Common myeloid progenitor, CD34-positive (primary cell): Measurements from ENCODE around the gene SPATA20.
A peak's percentile ranks its signal among the peaks of the same experiment; 100 is the strongest.

ENCODE experiments used
- CTCF ChIA-PET: fragments of 350-600 bp; sonication (Branson Sonifier 250); formaldehyde crosslinking; loops from one replicate; lab custom pipeline; 2021; ENCODE audit warnings: antibody characterized with exemption; lab: Charles Lee
- POLR2A ChIA-PET: fragments of 350-600 bp; sonication (Branson Sonifier 250); formaldehyde crosslinking; loops from one replicate; lab custom pipeline; 2021; ENCODE audit warnings: antibody characterized with exemption; lab: Charles Lee
- DNase-seq, 3 donors: peaks; one replicate each; pipeline versions ENCODE4 v3.0.0 to v3.0.0-alpha.2; 2013
- H3K27ac ChIP-seq, 2 experiments: 1 replicate in 1 of 2; 2 replicates in 1 of 2; pipeline ENCODE4 v1.7.0; 2013; ENCODE audit warnings: inconsistent platforms in 2 of 2, low read length in 2 of 2, mild to moderate bottlenecking in 2 of 2, low read depth in 1 of 2, moderate library complexity in 1 of 2; ENCODE audit not compliant: severe bottlenecking in 2 of 2, insufficient read depth in 1 of 2, poor library complexity in 1 of 2
- H3K27me3 ChIP-seq, 5 experiments: replicated peaks in 2 of 5; 1 replicate in 3 of 5; 2 replicates in 2 of 5; pipeline versions ENCODE4 v1.6.1 to v1.7.0; 2013; ENCODE audit warnings: low read length in 4 of 5, mild to moderate bottlenecking in 2 of 5, moderate library complexity in 2 of 5, inconsistent platforms in 1 of 5; ENCODE audit not compliant: insufficient read depth in 5 of 5, control insufficient read depth in 4 of 5
- H3K36me3 ChIP-seq, 4 experiments: 1 replicate in 2 of 4; 2 replicates in 2 of 4; pipeline versions ENCODE4 v1.6.1 to v1.7.0; 2013; ENCODE audit warnings: low read length in 3 of 4, control low read depth in 1 of 4, mild to moderate bottlenecking in 1 of 4; ENCODE audit not compliant: control insufficient read depth in 4 of 4, insufficient read depth in 4 of 4
- H3K4me1 ChIP-seq, 4 experiments: 1 replicate in 3 of 4; 2 replicates in 1 of 4; pipeline versions ENCODE4 v1.6.1 to v1.7.1; 2013; ENCODE audit warnings: low read length in 3 of 4, mild to moderate bottlenecking in 3 of 4, control low read depth in 1 of 4, inconsistent platforms in 1 of 4, moderate library complexity in 1 of 4; ENCODE audit not compliant: control insufficient read depth in 4 of 4, insufficient read depth in 4 of 4; ENCODE audit errors: control extremely low read depth in 1 of 4
- H3K4me3 ChIP-seq, 7 experiments: 1 replicate in 4 of 7; 2 replicates in 3 of 7; pipeline versions ENCODE4 v1.5.1 to v1.7.0; 2013; ENCODE audit warnings: mild to moderate bottlenecking in 7 of 7, low read length in 6 of 7, moderate library complexity in 6 of 7, inconsistent platforms in 2 of 7, low read depth in 2 of 7, control low read depth in 1 of 7; ENCODE audit not compliant: insufficient read depth in 4 of 7, control insufficient read depth in 1 of 7; ENCODE audit errors: extremely low read depth in 1 of 7
- H3K9me3 ChIP-seq, 5 experiments: 1 replicate in 4 of 5; 2 replicates in 1 of 5; pipeline versions ENCODE4 v1.6.1 to v1.7.1; 2013; ENCODE audit warnings: low read length in 4 of 5, mild to moderate bottlenecking in 2 of 5, inconsistent platforms in 1 of 5, low read depth in 1 of 5, moderate library complexity in 1 of 5; ENCODE audit not compliant: control insufficient read depth in 4 of 5, insufficient read depth in 2 of 5; ENCODE audit errors: control extremely low read depth in 1 of 5
- WGBS: methylation state at CpG from one replicate; pipeline ENCODE4 v1.1.5; 2013; ENCODE audit not compliant: insufficient coverage; 5-methylcytosine and 5-hydroxymethylcytosine counted together

The SPATA20 gene

GRCh38 chr17:50542795-50543774, 3.9 kb upstream of the SPATA20 start:
- no peaks in the 10 kb centered on the region for H3K9me3 ChIP-seq
- POLR2A ChIA-PET = interaction anchor here (0.6 kb wide), 1 partner anchor 71 kb away, joined by 3 read pairs; no protein-coding TSS in a partner anchor
- CTCF ChIA-PET = interaction anchor here (0.9 to 16.6 kb wide), 9 partner anchors 8 to 299 kb away, joined by 3 to 325 read pairs (median 5); partner anchors contain the start of gene EPN3
- H3K4me3 ChIP-seq = peak overlapping the region in 3 of 7 experiments; percentile 73 to 84 (median 80)
- peaks cover 0 to 6% (median 0%) of the 10 kb centered on the region in 5 experiments for H3K27me3 ChIP-seq
- H3K27ac ChIP-seq = no peak overlapping the region
- H3K4me1 ChIP-seq = peaks cover 0 to 24% (median 16%) of the 10 kb centered on the region in 4 experiments
- 95% methylated on average over 11 of the region's 16 CpGs for WGBS
- DNase-seq = no peak
- H3K36me3 ChIP-seq = no peaks in the 10 kb centered on the region

GRCh38 chr17:50544516-50544915, 2.5 kb upstream of the SPATA20 start:
- ChIA-PET CTCF (interaction anchor here (0.5 to 16.6 kb wide), 7 partner anchors 9 to 136 kb away, joined by 3 to 325 read pairs (median 3); no protein-coding TSS in a partner anchor), POLR2A (no interaction called here)
- Histone ChIP-seq H3K36me3 (peaks cover 0 to 4% (median under 1%) of the 10 kb centered on the region in 4 experiments), H3K27ac (no peak overlapping the region), H3K4me3 (no peak overlapping the region), H3K27me3 (peaks cover 0 to 6% (median 0%) of the 10 kb centered on the region in 5 experiments), H3K4me1 (peaks cover 0 to 24% (median 16%) of the 10 kb centered on the region in 4 experiments), H3K9me3 (no peaks in the 10 kb centered on the region)
- 51% methylated on average over 7 of the region's 7 CpGs for WGBS
- DNase-seq = no peak

GRCh38 chr17:50545311-50545710, 1.7 kb upstream of the SPATA20 start:
- Histone ChIP-seq H3K9me3 (no peaks in the 10 kb centered on the region), H3K36me3 (peaks cover 0 to 9% (median 6%) of the 10 kb centered on the region in 4 experiments), H3K4me3 (no peak overlapping the region), H3K27me3 (peaks cover 0 to 6% (median 0%) of the 10 kb centered on the region in 5 experiments), H3K27ac (no peak overlapping the region), H3K4me1 (peaks cover 0 to 24% (median 16%) of the 10 kb centered on the region in 4 experiments)
- WGBS = 66% methylated on average over 8 of the region's 8 CpGs
- no peak for DNase-seq
- CTCF ChIA-PET = interaction anchor here (0.9 to 16.6 kb wide), 6 partner anchors 9 to 137 kb away, joined by 3 to 325 read pairs (median 3); no protein-coding TSS in a partner anchor
- POLR2A ChIA-PET = interaction anchor here (0.6 kb wide), 1 partner anchor 78 kb away, joined by 3 read pairs; no protein-coding TSS in a partner anchor

- ChIA-PET POLR2A (no interaction called here), CTCF (interaction anchor here (0.5 to 16.6 kb wide), 10 partner anchors 10 to 184 kb away, joined by 3 to 325 read pairs (median 3); partner anchors contain the start of gene CACNA1G)
- peaks cover 0 to 20% (median 13%) of the 10 kb centered on the region in 4 experiments for H3K4me1 ChIP-seq
- peak overlapping the region in 6 of 7 experiments; percentile 53 to 82 (median 70) for H3K4me3 ChIP-seq
- H3K9me3 ChIP-seq = no peaks in the 10 kb centered on the region
- 50% methylated on average over 4 of the region's 4 CpGs for WGBS
- peaks cover 0 to 12% (median 8%) of the 10 kb centered on the region in 4 experiments for H3K36me3 ChIP-seq
- H3K27me3 ChIP-seq = peaks cover 0 to 6% (median 0%) of the 10 kb centered on the region in 5 experiments
- DNase-seq = no peak
- H3K27ac ChIP-seq = no peak overlapping the region
These were observed 306 bp upstream of the SPATA20 start for GRCh38 chr17:50546701-50547034.

- peaks cover 0 to 14% (median 8%) of the 10 kb centered on the region in 4 experiments for H3K4me1 ChIP-seq
- no peak for DNase-seq
- H3K4me3 ChIP-seq = peak overlapping the region in 6 of 7 experiments; percentile 58 to 82 (median 70)
- H3K27me3 ChIP-seq = peaks cover 0 to 6% (median 0%) of the 10 kb centered on the region in 5 experiments
- 70% methylated on average over 2 of the region's 5 CpGs for WGBS
- peaks cover 2 to 12% (median 8%) of the 10 kb centered on the region in 4 experiments for H3K36me3 ChIP-seq
- ChIA-PET CTCF (interaction anchor here (0.9 to 16.6 kb wide), 5 partner anchors 12 to 133 kb away, joined by 3 to 325 read pairs (median 5); partner anchors contain the start of gene CACNA1G), POLR2A (no interaction called here)
- H3K9me3 ChIP-seq = no peaks in the 10 kb centered on the region
- peak overlapping the region in 1 of 2 experiments; percentile 73 for H3K27ac ChIP-seq
These were observed 736 bp downstream of the SPATA20 start for GRCh38 chr17:50547736-50548083.

GRCh38 chr17:50548831-50549230, 1.9 kb downstream of the SPATA20 start:
- ChIA-PET POLR2A (no interaction called here), CTCF (interaction anchor here (0.7 to 16.6 kb wide), 5 partner anchors 9 to 136 kb away, joined by 4 to 325 read pairs (median 21); partner anchors contain the start of gene CACNA1G)
- DNase-seq = no peak
- H3K36me3 ChIP-seq = peaks cover 2 to 12% (median 8%) of the 10 kb centered on the region in 4 experiments
- no peak overlapping the region for H3K27ac ChIP-seq
- H3K27me3 ChIP-seq = peaks cover 0 to 6% (median 0%) of the 10 kb centered on the region in 5 experiments
- H3K4me1 ChIP-seq = peaks cover 0 to 11% (median 7%) of the 10 kb centered on the region in 4 experiments
- no peaks in the 10 kb centered on the region for H3K9me3 ChIP-seq
- WGBS = 93% methylated on average over 9 of the region's 18 CpGs
- no peak overlapping the region for H3K4me3 ChIP-seq
